GM19468 (cell line): ENCODE measurements around the gene UTP11.

Experiments
- ATAC-seq: cut with Tn5 transposase; IDR thresholded peaks from one replicate; pipeline ENCODE4 v1.9.1; 2021; ENCODE audit warnings: mild to moderate bottlenecking, moderate library complexity, moderate number of reproducible peaks; ENCODE audit not compliant: unreplicated experiment; ENCODE audit errors: extremely low read depth

The UTP11 gene

GRCh38 chr1:38063616-38064015 is 51.1 kb downstream of the UTP11 start:
- ATAC-seq, result no peak

GRCh38 chr1:38064197-38064903 is 51.8 kb downstream of the UTP11 start:
- ATAC-seq, result no peak

- no peak for ATAC-seq
Observed at GRCh38 chr1:38068220-38068979, 55.9 kb downstream of the UTP11 start.

GRCh38 chr1:38068980-38069340 is 56.4 kb downstream of the UTP11 start:
- no peak for ATAC-seq

- no peak for ATAC-seq
Observed at GRCh38 chr1:38071312-38072256, 59.0 kb downstream of the UTP11 start.

- ATAC-seq, result no peak
Observed at GRCh38 chr1:38072858-38073257, 60.3 kb downstream of the UTP11 start.

- no peak for ATAC-seq
Observed at GRCh38 chr1:38073534-38074301, 61.2 kb downstream of the UTP11 start.

GRCh38 chr1:38074302-38074677 is 61.8 kb downstream of the UTP11 start:
- no peak for ATAC-seq
